Fibroblast of lung (primary cell): ENCODE data around the gene NRAP.

Experiments used
- EZH2 ChIP-seq: IDR thresholded peaks from 2 replicates; pipeline ENCODE4 v1.5.1; 2012; ENCODE audit warnings: low read length, control low read depth, mild to moderate bottlenecking; ENCODE audit errors: missing control alignments
- TF ChIP-seq, protein P1 (sequence below), 2 donors: IDR thresholded peaks in 1 of 2; conservative IDR thresholded peaks in 1 of 2; 1 replicate in 1 of 2; 2 replicates in 1 of 2; pipeline ENCODE4 v1.5.1; 2011 to 2012; ENCODE audit warnings: low read length in 2 of 2, control low read depth in 1 of 2, inconsistent platforms in 1 of 2, low read depth in 1 of 2, mild to moderate bottlenecking in 1 of 2

DNA sequence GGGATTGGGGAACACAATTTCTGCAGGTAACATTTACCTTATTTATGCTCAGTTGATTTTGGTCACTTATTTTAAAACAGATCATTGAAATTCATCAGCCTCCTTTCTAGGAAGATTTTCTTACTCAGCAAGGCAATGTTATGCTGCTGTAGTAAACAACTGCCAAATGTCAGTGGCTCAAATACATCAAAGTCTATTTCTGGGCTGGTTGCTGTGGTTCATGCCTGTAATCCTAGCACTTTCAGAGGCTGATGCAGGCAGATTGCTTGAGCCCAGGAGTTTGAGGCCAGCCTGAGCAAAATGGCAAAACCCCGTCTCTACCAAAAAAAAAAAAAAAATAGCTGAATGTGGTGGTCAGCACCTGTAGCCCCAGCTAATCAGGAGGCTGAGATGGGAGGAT is 85.1 kb downstream of the NRAP start:
- TF ChIP-seq, protein P1, sequence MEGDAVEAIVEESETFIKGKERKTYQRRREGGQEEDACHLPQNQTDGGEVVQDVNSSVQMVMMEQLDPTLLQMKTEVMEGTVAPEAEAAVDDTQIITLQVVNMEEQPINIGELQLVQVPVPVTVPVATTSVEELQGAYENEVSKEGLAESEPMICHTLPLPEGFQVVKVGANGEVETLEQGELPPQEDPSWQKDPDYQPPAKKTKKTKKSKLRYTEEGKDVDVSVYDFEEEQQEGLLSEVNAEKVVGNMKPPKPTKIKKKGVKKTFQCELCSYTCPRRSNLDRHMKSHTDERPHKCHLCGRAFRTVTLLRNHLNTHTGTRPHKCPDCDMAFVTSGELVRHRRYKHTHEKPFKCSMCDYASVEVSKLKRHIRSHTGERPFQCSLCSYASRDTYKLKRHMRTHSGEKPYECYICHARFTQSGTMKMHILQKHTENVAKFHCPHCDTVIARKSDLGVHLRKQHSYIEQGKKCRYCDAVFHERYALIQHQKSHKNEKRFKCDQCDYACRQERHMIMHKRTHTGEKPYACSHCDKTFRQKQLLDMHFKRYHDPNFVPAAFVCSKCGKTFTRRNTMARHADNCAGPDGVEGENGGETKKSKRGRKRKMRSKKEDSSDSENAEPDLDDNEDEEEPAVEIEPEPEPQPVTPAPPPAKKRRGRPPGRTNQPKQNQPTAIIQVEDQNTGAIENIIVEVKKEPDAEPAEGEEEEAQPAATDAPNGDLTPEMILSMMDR (conservative IDR thresholded peaks at IDR 0.05 in 1 of 2, IDR thresholded peaks at IDR 0.05 in 1 of 2; ENCODE audit: low read depth in 1 of 2, low read length in 2 of 2) = no peak
- no peak for TF ChIP-seq EZH2
